Measurements from ENCODE around the gene WDR59.

GRCh38 chr16:75022567-75022966 is 37.6 kb upstream of the WDR59 start:
- TF ChIP-seq CTCF (IDR thresholded peaks at IDR 0.05; ENCODE audit: low read length): no peak
- TF ChIP-seq EZH2phosphoT487 (IDR thresholded peaks at IDR 0.05; ENCODE audit: low read length): no peak
- no peak for TF ChIP-seq EZH2 (optimal IDR thresholded peaks at IDR 0.05; ENCODE audit: low read depth, low read length)
